Right lobe of liver (tissue), 6 donors: ENCODE results near the gene KLK8. TPM values are rescaled to one million over a fixed set of nuclear protein-coding genes. Genes with fewer than 3 reads are reported as not detected.
A peak's percentile ranks its signal among the peaks of the same experiment; 100 is the strongest.

Experiments
- ATAC-seq, 4 donors: fragments of 200-7000 bp; cut with Tn5 transposase; one replicate each; pipeline ENCODE4 v1.9.1; 2020; ENCODE audit warnings: mild to moderate bottlenecking in 4 of 4, moderate library complexity in 4 of 4
- DNase-seq, 3 donors: peaks; one replicate each; pipeline ENCODE4 v3.0.0-alpha.2; 2020
- H3K27ac ChIP-seq, 3 donors: fragments of 200-600 bp; one replicate each; pipeline ENCODE4 v1.8.0; 2022
- H3K27me3 ChIP-seq, 2 donors: fragments of 200-600 bp; one replicate each; pipeline ENCODE4 v1.8.0; 2022
- H3K36me3 ChIP-seq, 4 donors: fragments of 200-600 bp; sonication (generic) in 1 of 4; one replicate each; pipeline versions ENCODE4 v1.5.1 to v1.8.0; 2017 to 2022; ENCODE audit warnings: control low read depth in 1 of 4
- H3K4me1 ChIP-seq, 4 donors: fragments of 200-600 bp; sonication (generic) in 1 of 4; one replicate each; pipeline versions ENCODE4 v1.5.1 to v1.8.0; 2017 to 2022; ENCODE audit warnings: control low read depth in 1 of 4
- H3K4me3 ChIP-seq, 3 donors: fragments of 200-600 bp; one replicate each; pipeline ENCODE4 v1.8.0; 2022
- H3K9me3 ChIP-seq, 4 donors: fragments of 200-600 bp; sonication (generic) in 1 of 4; one replicate each; pipeline versions ENCODE4 v1.5.1 to v1.8.0; 2017 to 2022; ENCODE audit warnings: control low read depth in 1 of 4
- CTCF ChIP-seq, 4 donors: fragments of 200-600 bp in 3 of 4; fragments of 450-650 bp in 1 of 4; IDR thresholded peaks; one replicate each; pipeline versions ENCODE4 v1.5.1 to v1.8.0; 2016 to 2022; ENCODE audit warnings: antibody characterized with exemption in 4 of 4, mild to moderate bottlenecking in 2 of 4
- POLR2A ChIP-seq: fragments of 450-650 bp; IDR thresholded peaks from one replicate; pipeline ENCODE4 v1.6.1; 2017; ENCODE audit warnings: antibody characterized with exemption, mild to moderate bottlenecking
- WGBS: methylation state at CpG from one replicate; pipeline ENCODE4 v1.1.6; 2018; ENCODE audit warnings: low coverage, low lambda C conversion rate; ENCODE audit not compliant: insufficient coverage; ENCODE audit errors: missing lambda C conversion rate; 5-methylcytosine and 5-hydroxymethylcytosine counted together
- intact Hi-C, 2 donors: fragments of 100-400 bp; cut with DNase I; formaldehyde crosslinking; loops; one replicate each; pipeline versions ENCODE4 v1.11.2 to v1.14.1; 2022
- total RNA-seq, 6 experiments: library from RNA; depleted of rRNA in 2 of 6; stranded (reverse); fragments of >200 nt in 2 of 6; fragmentation: NEBNext Ultra II Directional in 3 of 6; extraction: Animal tissue kit (Norgen Biotek cat#: 25700) in 3 of 6; gene quantifications; one replicate each; pipeline versions ENCODE4 v1.1.0 to v1.2.4, GENCODE V29; 2016 to 2023
- donor health status: DM: no; HTN: yes; CAD: no.
- donor health status: DM: no; HTN: no; CAD: no.
- donor health status: DM: no; HTN: no; CAD: no.
- donor health status: DM: no; HTN: yes; CAD: no.
- donor health status: DM: no; HTN: yes; CAD: no.

The KLK8 gene
- total RNA-seq, 6 experiments from 2014 or later: not detected

GRCh38 chr19:51010066-51010795 lies 8.8 kb upstream of the KLK8 start:
- Histone ChIP-seq H3K4me1 (no peaks in the 10 kb centered on the region), H3K27me3 (no peaks in the 10 kb centered on the region), H3K27ac (no peak overlapping the region), H3K9me3 (no peaks in the 10 kb centered on the region), H3K36me3 (no peaks in the 10 kb centered on the region), H3K4me3 (no peak overlapping the region)
- TF ChIP-seq CTCF (IDR thresholded peaks at IDR 0.05) (no peak), POLR2A (no peak)
- DNase-seq: peak in 1 of 3 donors; percentile 7
- ATAC-seq: no peak
- intact Hi-C loops: no loop called here
- WGBS: 46% methylated on average over 4 of the region's 4 CpGs

- Histone ChIP-seq H3K4me3 (no peak overlapping the region), H3K36me3 (no peaks in the 10 kb centered on the region), H3K27me3 (no peaks in the 10 kb centered on the region), H3K27ac (no peak overlapping the region), H3K9me3 (no peaks in the 10 kb centered on the region), H3K4me1 (no peaks in the 10 kb centered on the region)
- intact Hi-C loops: no loop called here
- no peak for TF ChIP-seq CTCF (IDR thresholded peaks at IDR 0.05)
- TF ChIP-seq POLR2A: no peak
- 39% methylated on average over 3 of the region's 19 CpGs for WGBS
- DNase-seq: peak in 1 of 3 donors; percentile 35
- peak in 1 of 4 donors; percentile 24 for ATAC-seq
Measured at GRCh38 chr19:51009061-51009891, 7.9 kb upstream of the KLK8 start.

GRCh38 chr19:51007488-51007887 lies 6.1 kb upstream of the KLK8 start:
- Histone ChIP-seq H3K4me3 (no peak overlapping the region), H3K36me3 (no peaks in the 10 kb centered on the region), H3K9me3 (no peaks in the 10 kb centered on the region), H3K27ac (no peak overlapping the region), H3K27me3 (no peaks in the 10 kb centered on the region), H3K4me1 (no peaks in the 10 kb centered on the region)
- ATAC-seq: no peak
- DNase-seq: no peak
- TF ChIP-seq CTCF (IDR thresholded peaks at IDR 0.05) (no peak), POLR2A (no peak)
- intact Hi-C loops: no loop called here
- WGBS: 71% methylated on average over 3 of the region's 3 CpGs

GRCh38 chr19:51006406-51006805 lies 5.0 kb upstream of the KLK8 start:
- 13% methylated on average over 4 of the region's 8 CpGs for WGBS
- Histone ChIP-seq H3K4me1 (no peaks in the 10 kb centered on the region), H3K9me3 (no peaks in the 10 kb centered on the region), H3K36me3 (no peaks in the 10 kb centered on the region), H3K27ac (no peak overlapping the region), H3K27me3 (no peaks in the 10 kb centered on the region), H3K4me3 (no peak overlapping the region)
- TF ChIP-seq POLR2A (no peak), CTCF (IDR thresholded peaks at IDR 0.05) (no peak)
- no peak for ATAC-seq
- intact Hi-C loops: no loop called here
- DNase-seq: peak in 1 of 3 donors; percentile 18
